Subcutaneous adipose tissue (tissue), 4 donors: ENCODE data around the gene HK1. TPM values are rescaled to one million over a fixed set of nuclear protein-coding genes. Genes with fewer than 3 reads are reported as not detected.

Experiments
- total RNA-seq, 4 donors: library from RNA; depleted of rRNA; stranded (reverse); fragments of >200 nt; gene quantifications; one replicate each; pipeline ENCODE4 v1.1.0, GENCODE V29; 2016
- TF ChIP-seq, protein P1 (sequence below): fragments of 450-650 bp; IDR thresholded peaks from one replicate; pipeline ENCODE4 v1.5.1; 2016; ENCODE audit warnings: low read depth, mild to moderate bottlenecking, control low read depth, antibody characterized with exemption, moderate library complexity

Gene HK1
- total RNA-seq, 4 donors from 2014 or later: 54.4 to 72.2 (median 57.8) TPM

DNA sequence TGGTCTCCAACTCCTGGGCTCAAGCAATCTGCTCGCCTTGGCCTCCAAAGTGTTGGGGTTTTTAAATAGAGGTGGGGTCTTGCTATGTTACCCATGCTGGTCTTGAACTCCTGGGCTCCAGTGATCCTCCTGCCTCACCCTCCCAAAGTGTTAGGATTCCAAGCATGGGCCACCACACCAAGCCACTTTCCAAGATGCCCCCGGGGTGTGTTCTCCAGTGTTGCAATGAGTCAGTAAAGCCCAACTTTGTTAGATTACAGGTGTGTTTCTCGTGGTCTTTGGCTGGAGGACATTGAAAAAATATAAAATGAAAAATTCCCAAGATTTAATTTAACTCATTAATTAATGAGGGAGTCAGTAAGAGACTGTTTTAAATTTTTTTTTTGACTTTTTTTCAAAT, 109.2 kb downstream of the HK1 start:
- TF ChIP-seq, protein P1, sequence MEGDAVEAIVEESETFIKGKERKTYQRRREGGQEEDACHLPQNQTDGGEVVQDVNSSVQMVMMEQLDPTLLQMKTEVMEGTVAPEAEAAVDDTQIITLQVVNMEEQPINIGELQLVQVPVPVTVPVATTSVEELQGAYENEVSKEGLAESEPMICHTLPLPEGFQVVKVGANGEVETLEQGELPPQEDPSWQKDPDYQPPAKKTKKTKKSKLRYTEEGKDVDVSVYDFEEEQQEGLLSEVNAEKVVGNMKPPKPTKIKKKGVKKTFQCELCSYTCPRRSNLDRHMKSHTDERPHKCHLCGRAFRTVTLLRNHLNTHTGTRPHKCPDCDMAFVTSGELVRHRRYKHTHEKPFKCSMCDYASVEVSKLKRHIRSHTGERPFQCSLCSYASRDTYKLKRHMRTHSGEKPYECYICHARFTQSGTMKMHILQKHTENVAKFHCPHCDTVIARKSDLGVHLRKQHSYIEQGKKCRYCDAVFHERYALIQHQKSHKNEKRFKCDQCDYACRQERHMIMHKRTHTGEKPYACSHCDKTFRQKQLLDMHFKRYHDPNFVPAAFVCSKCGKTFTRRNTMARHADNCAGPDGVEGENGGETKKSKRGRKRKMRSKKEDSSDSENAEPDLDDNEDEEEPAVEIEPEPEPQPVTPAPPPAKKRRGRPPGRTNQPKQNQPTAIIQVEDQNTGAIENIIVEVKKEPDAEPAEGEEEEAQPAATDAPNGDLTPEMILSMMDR: no peak

DNA sequence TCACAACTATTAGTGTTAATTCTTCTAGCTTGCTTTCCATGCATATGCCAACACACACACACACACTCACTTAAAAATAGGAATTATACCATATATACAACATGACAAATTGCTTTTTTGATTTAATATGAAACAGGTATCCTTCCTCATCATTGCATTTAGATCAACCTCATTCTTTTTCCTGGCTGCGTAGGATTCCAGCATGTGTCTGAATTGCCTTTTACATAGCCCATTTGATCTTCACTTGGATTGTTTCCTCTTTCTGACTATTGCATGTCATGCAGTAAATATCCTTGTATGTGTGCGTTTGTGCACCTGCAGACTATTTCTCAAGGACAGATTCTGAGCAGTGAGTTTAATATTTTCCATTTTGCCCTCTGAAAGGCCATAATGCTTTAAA, 110.2 kb downstream of the HK1 start:
- TF ChIP-seq, protein P1: no peak

DNA sequence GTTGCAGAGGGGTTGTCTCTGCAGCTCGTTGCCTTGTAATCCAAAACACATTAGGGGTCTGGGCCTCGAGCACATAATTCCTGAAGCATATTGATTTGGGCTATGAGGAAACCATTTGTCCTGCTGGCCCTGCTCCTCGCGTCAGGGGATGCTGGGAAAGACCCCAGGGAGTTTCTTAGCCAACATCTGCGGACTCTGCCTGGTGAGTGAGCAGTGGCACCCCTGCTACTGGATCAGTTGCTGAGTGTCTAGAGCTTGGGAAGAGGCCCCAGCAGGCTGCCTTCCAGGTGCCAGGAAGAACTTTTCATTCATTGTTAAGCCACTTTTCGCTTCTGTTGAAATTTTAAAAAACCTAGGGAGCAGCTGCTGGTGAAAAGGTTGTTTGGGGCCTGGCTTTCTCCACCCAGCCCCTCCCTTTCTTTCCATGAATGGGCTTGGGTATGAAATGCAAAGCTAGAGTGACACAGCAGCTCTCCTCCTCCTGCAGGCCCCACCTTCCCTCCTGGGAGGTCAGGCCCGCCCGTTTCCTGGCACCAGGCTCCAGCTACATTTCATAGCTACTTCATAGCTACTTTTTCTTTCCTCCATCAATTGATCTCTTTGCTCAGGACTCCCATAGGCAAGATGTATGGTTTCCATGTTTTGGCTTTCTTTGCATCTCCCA, 111.7 kb downstream of the HK1 start:
- TF ChIP-seq, protein P1: no peak

DNA sequence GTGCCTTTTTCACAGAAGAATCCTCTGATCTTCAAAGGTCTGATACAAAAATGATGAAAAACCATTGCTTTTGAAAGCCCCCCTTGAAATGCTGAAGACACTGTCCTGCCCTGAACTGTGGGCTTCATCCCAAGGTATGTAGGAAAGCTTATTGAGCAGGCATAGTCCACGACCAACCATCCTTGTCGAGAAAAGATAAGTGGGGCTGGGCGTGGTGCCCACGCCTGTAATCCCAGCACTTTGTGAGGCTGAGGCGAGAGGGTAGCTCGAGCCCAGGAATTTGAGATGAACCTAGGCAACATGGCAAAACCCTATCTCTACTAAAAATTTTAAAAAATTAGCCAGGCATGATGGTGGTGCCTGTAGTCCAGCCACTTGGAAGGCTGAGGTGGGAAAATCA, 112.9 kb downstream of the HK1 start:
- TF ChIP-seq, protein P1: no peak

DNA sequence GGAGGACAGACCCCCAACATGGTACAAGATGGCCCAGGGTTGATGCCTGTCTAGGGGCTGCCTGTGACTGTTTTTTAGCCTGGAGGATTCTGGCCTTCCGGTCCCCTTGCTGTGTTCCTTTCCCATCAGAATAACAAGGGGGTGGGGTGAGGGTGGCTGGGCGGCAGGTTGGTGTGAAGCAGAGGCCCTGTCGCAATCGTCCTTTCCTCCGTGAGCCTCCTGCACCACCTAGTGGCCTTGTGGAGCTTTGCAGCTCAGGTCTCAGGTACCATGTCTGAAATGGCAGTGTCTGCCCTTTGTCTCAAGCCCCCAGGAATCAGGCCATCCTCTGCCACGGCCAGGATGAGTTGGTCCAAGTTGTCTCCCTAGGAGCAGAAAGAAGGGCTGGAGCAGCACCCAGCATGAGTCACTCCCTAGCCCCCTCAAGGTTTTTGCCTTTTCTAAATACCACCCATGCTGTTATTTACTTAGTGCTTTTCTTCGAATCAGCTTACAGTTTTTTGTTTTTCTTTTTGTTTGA, 114.2 kb downstream of the HK1 start:
- TF ChIP-seq, protein P1: no peak

DNA sequence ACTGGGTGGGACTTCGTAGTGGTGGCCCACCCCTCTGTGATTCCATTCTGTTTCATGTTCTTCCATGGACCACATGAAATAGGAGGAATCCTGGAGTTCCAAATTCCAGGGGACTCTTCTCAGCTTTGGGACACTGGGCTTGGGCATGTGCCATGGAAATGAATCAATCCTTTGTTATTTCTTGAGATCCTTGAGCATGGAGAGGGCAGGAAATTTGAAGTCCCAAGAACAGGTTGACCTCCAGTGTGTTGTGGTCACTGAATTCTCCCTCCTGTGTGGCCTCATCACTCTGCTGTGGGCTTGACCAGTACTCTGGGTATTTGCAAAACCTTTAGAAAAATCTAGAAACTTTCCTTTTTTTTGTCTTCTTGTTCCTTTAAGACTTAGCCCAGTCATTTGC, 115.7 kb downstream of the HK1 start:
- TF ChIP-seq, protein P1: no peak

DNA sequence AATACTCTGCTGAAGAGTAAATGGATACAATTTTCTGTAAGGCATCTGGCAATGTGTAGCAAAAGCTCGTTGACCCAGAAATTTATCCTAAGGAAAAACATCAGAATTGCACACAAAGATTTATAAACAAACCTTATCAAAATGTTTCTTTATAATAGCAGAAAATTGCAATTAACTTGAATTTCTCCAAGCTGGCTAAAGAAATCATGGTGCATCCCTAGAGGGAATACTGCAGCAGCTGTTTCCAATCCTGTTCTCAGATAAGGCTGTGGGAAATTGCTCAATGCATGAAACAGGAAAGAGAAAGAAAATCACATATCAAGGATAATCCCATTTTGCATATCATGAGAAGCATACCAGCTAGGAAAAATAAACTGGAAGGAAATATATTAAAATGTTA, 119.7 kb downstream of the HK1 start:
- TF ChIP-seq, protein P1: no peak
